Measurements from ENCODE around the gene SPTLC3.

Gene SPTLC3

DNA sequence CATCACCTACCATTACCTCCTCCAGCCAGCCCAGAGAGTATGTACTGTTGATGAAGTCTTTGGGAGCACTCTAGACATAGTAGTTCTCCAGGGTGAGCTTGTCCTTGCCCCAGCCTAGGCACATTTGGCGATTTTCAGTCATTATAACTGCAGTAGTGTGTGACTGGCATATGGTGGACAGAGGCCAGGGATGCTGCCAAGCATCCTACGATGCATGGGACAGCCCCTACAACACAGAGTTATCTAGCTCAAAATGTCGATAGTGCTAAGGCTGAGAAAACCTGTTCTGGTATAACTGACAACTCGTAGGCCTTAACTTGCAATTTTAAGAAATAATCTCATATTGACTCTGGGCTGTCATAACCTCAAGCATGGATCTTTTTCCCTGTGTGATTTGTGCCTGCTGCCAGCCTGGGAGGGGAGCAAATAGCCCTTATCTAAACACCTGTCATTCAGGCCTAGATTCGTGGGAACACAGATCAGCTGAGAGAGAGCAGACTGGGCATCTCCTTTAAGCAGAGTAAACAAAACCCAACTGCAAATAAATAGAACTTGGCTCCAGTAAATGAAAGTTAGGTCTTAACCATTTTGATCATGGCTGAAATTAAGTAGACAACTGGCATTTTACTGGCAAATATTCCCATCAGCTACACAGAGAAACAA, 102.6 kb downstream of the SPTLC3 start:
- TF ChIP-seq GATA2 (IDR thresholded peaks at IDR 0.05; ENCODE audit: low read depth, low read length), result no peak
- no peak for TF ChIP-seq GATA3 (IDR thresholded peaks at IDR 0.05; ENCODE audit: low read depth, low read length)

- TF ChIP-seq GATA2 (IDR thresholded peaks at IDR 0.05; ENCODE audit: low read depth, low read length), result no peak
- TF ChIP-seq GATA3 (IDR thresholded peaks at IDR 0.05; ENCODE audit: low read depth, low read length), result no peak
These were observed 105.0 kb downstream of the SPTLC3 start for GRCh38 chr20:13113731-13114130.

DNA sequence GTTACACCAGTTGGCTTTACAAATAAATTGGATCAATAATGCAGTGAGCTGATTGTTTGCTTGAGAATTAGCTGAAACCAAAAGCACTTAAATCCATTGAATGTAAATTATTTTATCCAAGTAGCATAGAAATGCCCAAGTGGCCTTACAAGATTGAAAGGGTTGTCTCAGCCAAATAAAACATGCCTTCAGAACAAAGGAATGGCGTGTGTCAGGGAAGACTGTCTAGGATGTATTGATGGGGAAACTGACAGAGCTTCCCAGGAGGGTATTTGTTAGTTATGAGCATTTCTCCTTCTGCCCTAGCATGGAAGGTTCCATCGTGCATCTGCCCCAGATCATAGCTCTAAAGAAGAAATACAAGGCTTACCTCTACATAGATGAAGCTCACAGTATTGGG, 108.4 kb downstream of the SPTLC3 start:
- TF ChIP-seq GATA2 (IDR thresholded peaks at IDR 0.05; ENCODE audit: low read depth, low read length), result no peak
- TF ChIP-seq GATA3 (IDR thresholded peaks at IDR 0.05; ENCODE audit: low read depth, low read length), result no peak

DNA sequence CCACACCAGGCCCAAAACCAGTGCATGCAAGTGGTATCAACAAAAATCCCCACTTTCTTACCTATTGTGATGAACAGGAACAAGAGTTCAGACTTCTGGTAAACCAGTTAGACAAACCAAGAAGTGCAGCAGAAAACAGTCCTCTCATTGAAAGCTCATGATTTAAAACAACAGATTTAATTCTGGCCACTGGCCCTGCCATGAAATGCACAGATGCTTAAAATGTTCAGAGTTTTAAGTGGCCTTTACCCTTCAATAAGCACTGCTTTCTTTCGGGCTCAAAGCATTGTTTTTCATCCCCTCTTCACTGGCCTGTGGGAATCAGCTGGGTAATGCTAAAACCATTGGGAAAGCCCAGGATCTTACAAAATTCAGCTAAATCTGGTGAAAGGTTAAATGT, 109.9 kb downstream of the SPTLC3 start:
- TF ChIP-seq GATA2 (IDR thresholded peaks at IDR 0.05; ENCODE audit: low read depth, low read length) (no peak), GATA3 (IDR thresholded peaks at IDR 0.05; ENCODE audit: low read depth, low read length) (no peak)

- TF ChIP-seq GATA3 (IDR thresholded peaks at IDR 0.05; ENCODE audit: low read depth, low read length) (no peak), GATA2 (IDR thresholded peaks at IDR 0.05; ENCODE audit: low read depth, low read length) (no peak)
These were observed 110.8 kb downstream of the SPTLC3 start for GRCh38 chr20:13119583-13119982.

GRCh38 chr20:13120471-13120870, 111.7 kb downstream of the SPTLC3 start:
- TF ChIP-seq GATA2 (IDR thresholded peaks at IDR 0.05; ENCODE audit: low read depth, low read length) (no peak), GATA3 (IDR thresholded peaks at IDR 0.05; ENCODE audit: low read depth, low read length) (no peak)

- TF ChIP-seq GATA3 (IDR thresholded peaks at IDR 0.05; ENCODE audit: low read depth, low read length), result no peak
- TF ChIP-seq GATA2 (IDR thresholded peaks at IDR 0.05; ENCODE audit: low read depth, low read length), result no peak
These were observed 113.2 kb downstream of the SPTLC3 start for GRCh38 chr20:13121840-13122515.

GRCh38 chr20:13125486-13125885, 116.7 kb downstream of the SPTLC3 start:
- TF ChIP-seq GATA2 (IDR thresholded peaks at IDR 0.05; ENCODE audit: low read depth, low read length), result no peak
- no peak for TF ChIP-seq GATA3 (IDR thresholded peaks at IDR 0.05; ENCODE audit: low read depth, low read length)

- TF ChIP-seq GATA2 (IDR thresholded peaks at IDR 0.05; ENCODE audit: low read depth, low read length) (no peak), GATA3 (IDR thresholded peaks at IDR 0.05; ENCODE audit: low read depth, low read length) (no peak)
These were observed 119.4 kb downstream of the SPTLC3 start for GRCh38 chr20:13128173-13128572.

- TF ChIP-seq GATA2 (IDR thresholded peaks at IDR 0.05; ENCODE audit: low read depth, low read length) (no peak), GATA3 (IDR thresholded peaks at IDR 0.05; ENCODE audit: low read depth, low read length) (no peak)
These were observed 121.4 kb downstream of the SPTLC3 start for GRCh38 chr20:13130061-13130706.

GRCh38 chr20:13130707-13131103, 121.9 kb downstream of the SPTLC3 start:
- TF ChIP-seq GATA3 (IDR thresholded peaks at IDR 0.05; ENCODE audit: low read depth, low read length), result no peak
- TF ChIP-seq GATA2 (IDR thresholded peaks at IDR 0.05; ENCODE audit: low read depth, low read length), result no peak

DNA sequence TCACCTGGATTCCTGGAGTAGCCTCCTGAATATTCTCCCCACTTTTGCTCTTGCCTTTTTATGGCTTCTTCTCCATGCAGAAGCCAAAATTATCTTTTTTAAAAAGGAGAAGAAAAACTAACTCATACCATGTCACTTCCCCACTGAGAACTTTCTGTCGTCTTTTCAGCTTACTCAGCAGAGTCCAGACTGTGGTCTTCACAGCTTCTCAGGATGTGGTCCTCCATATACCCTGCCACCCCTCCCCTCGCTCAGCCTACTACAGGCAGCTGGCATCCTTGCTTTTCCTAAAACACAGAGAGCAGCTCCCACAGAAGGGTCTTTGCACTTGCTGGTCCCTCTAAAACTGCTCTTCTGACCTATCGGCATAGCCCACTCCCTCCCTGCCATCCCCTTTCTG, 122.9 kb downstream of the SPTLC3 start:
- TF ChIP-seq GATA3 (IDR thresholded peaks at IDR 0.05; ENCODE audit: low read depth, low read length), result no peak
- no peak for TF ChIP-seq GATA2 (IDR thresholded peaks at IDR 0.05; ENCODE audit: low read depth, low read length)

GRCh38 chr20:13139459-13140150, 130.8 kb downstream of the SPTLC3 start:
- TF ChIP-seq GATA2 (IDR thresholded peaks at IDR 0.05; ENCODE audit: low read depth, low read length), result no peak
- TF ChIP-seq GATA3 (IDR thresholded peaks at IDR 0.05; ENCODE audit: low read depth, low read length), result no peak

DNA sequence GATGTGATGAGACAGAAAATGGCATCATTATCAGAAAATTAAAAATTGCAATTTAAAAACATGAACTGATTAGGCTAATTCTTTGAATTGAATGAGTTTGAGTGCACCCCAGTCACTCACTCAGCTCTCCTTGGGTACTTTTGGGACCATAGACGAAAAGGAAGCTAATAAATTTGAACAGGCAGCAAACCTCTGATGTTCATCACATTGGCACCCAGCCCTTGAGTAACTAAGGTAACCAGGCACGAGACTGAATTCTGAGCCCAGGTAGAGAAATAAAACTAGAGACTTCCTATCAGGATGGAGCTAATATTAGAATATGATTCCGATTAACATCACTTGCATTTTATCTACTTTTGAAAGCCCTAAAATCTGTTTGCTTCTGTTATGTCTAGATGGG, 131.4 kb downstream of the SPTLC3 start:
- no peak for TF ChIP-seq GATA2 (IDR thresholded peaks at IDR 0.05; ENCODE audit: low read depth, low read length)
- no peak for TF ChIP-seq GATA3 (IDR thresholded peaks at IDR 0.05; ENCODE audit: low read depth, low read length)

Measured in SH-SY5Y (cell line).